ENCODE measurements around the gene UCK1.

DNA sequence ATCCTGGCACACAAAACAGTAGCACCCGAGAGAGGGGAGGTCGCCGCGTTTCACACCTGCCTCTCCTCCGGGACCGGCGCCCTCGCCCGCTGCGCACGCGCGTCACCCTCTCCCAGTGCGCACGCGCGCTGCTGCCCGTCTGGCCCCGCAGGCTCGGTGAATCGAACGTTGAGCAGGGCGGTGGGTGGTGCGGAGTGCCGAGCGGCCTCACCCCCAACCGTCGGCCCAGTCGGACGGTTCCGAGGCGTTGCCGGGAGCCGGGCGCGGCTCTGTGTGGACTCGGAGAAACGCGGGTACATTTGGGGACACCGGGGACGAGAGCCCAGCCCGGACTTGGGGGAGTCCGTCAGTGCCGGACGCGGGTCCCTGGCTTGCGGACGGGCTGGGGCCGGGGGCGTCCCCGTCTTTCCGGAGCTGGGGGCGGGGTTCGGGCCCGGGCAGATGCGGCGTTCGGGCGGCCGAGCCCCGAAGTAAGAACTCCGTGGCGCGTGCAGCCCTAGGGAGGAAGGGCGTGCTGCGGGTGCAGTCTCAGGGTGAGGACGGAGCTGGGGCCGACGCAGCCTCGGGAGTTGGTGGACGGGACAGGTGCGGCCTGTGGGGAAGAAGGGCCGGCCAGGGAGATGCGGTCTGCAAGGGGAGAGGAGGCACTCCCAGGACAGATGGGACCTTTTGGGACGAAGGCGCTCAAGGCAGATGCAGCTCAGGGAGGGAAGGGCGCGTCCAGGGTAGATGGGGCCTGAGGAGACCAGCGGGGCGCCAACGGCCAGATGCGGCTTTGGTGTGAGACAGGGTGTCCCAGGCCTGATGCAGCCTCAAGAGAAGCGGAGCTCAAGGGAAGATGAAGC is 28.1 kb downstream of the UCK1 start, which contains the start of gene POMT1:
- peak; percentile 94 for TF ChIP-seq ZNF501 (CRISPR knock-in tag; IDR thresholded peaks at IDR 0.05)
- peak; percentile 92 for TF ChIP-seq ZNF546 (CRISPR knock-in tag; conservative IDR thresholded peaks at IDR 0.05)
- TF ChIP-seq ZNF296 (CRISPR knock-in tag; conservative IDR thresholded peaks at IDR 0.05), result no peak
- 0 out of 2 replicates have a peak, but pooled peaks have one; percentile 22 for TF ChIP-seq MEIS1 (CRISPR knock-in tag; IDR thresholded peaks at IDR 0.05; ENCODE audit: borderline replicate concordance)
- no peak for TF ChIP-seq SMARCC2 (IDR thresholded peaks at IDR 0.05)
- no peak for TF ChIP-seq FOXJ3 (CRISPR knock-in tag; IDR thresholded peaks at IDR 0.05; ENCODE audit: borderline replicate concordance)
- TF ChIP-seq ZNF629 (CRISPR knock-in tag; conservative IDR thresholded peaks at IDR 0.05), result no peak; the same call in 1 of the 2 replicates
- TF ChIP-seq SMC3 (IDR thresholded peaks at IDR 0.05; ENCODE audit: low read length), result no peak
- TF ChIP-seq ZNF761 (CRISPR knock-in tag; conservative IDR thresholded peaks at IDR 0.05), result peak; percentile 26; the same call in 1 of the 2 replicates
- TF ChIP-seq, protein P1, sequence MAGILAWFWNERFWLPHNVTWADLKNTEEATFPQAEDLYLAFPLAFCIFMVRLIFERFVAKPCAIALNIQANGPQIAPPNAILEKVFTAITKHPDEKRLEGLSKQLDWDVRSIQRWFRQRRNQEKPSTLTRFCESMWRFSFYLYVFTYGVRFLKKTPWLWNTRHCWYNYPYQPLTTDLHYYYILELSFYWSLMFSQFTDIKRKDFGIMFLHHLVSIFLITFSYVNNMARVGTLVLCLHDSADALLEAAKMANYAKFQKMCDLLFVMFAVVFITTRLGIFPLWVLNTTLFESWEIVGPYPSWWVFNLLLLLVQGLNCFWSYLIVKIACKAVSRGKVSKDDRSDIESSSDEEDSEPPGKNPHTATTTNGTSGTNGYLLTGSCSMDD (CRISPR knock-in tag; IDR thresholded peaks at IDR 0.05), result 0 out of 2 replicates have a peak, but pooled peaks have one; percentile 50
- no peak; the same call in 1 of the 2 replicates for TF ChIP-seq CTCF (CRISPR knock-in tag; IDR thresholded peaks at IDR 0.05)
- no peak for TF ChIP-seq AFF4 (CRISPR knock-in tag; IDR thresholded peaks at IDR 0.05)
- TF ChIP-seq ZNF224 (CRISPR knock-in tag; IDR thresholded peaks at IDR 0.05), result no peak

Data from HepG2 (cell line).